Fibroblast of lung (primary cell): ENCODE data around the gene NEK9. TPM values are rescaled to one million over a fixed set of nuclear protein-coding genes. Genes with fewer than 3 reads are reported as not detected.

ENCODE experiments used
- DNase-seq, 2 donors: peaks; one replicate each; pipeline versions ENCODE4 v3.0.0 to v3.0.0-alpha.2; 2010; ENCODE audit warnings: low read depth in 2 of 2
- H2AFZ ChIP-seq: 2 replicates; pipeline ENCODE4 v1.5.1; 2012; ENCODE audit warnings: low read length, control low read depth, inconsistent platforms
- H3K27ac ChIP-seq: 2 replicates; pipeline ENCODE4 v1.5.1; 2011; ENCODE audit warnings: low read length, control low read depth; ENCODE audit not compliant: insufficient read depth
- H3K27me3 ChIP-seq: 2 replicates; pipeline ENCODE4 v1.5.1; 2011; ENCODE audit warnings: mild to moderate bottlenecking, low read length; ENCODE audit not compliant: control insufficient read depth, insufficient read depth
- H3K36me3 ChIP-seq: 2 replicates; pipeline ENCODE4 v1.5.1; 2011; ENCODE audit warnings: low read length; ENCODE audit not compliant: control insufficient read depth, insufficient read depth
- H3K4me1 ChIP-seq: 2 replicates; pipeline ENCODE4 v1.5.1; 2011; ENCODE audit warnings: low read length; ENCODE audit not compliant: control insufficient read depth, insufficient read depth; ENCODE audit errors: extremely low read depth
- H3K4me2 ChIP-seq: 2 replicates; pipeline ENCODE4 v1.5.1; 2011; ENCODE audit warnings: low read length, control low read depth; ENCODE audit not compliant: insufficient read depth; ENCODE audit errors: extremely low read depth
- H3K4me3 ChIP-seq, 4 experiments: fragments of 200-600 bp in 1 of 4; sonication (generic) in 1 of 4; replicated peaks in 1 of 4; 2 replicates each; pipeline ENCODE4 v1.5.1; 2011 to 2016; ENCODE audit warnings: low read length in 4 of 4, low read depth in 3 of 4, mild to moderate bottlenecking in 3 of 4, control low read depth in 2 of 4, inconsistent platforms in 1 of 4, mixed read lengths in 1 of 4; ENCODE audit not compliant: insufficient read depth in 1 of 4; ENCODE audit errors: control extremely low read depth in 1 of 4
- H3K79me2 ChIP-seq: 2 replicates; pipeline ENCODE4 v1.5.1; 2012; ENCODE audit warnings: mild to moderate bottlenecking, low read length, inconsistent platforms; ENCODE audit not compliant: control insufficient read depth, insufficient read depth
- H3K9ac ChIP-seq: 2 replicates; pipeline ENCODE4 v1.5.1; 2011; ENCODE audit warnings: mild to moderate bottlenecking, low read length, control low read depth; ENCODE audit not compliant: insufficient read depth
- H3K9me3 ChIP-seq: 2 replicates; pipeline ENCODE4 v1.5.1; 2012; ENCODE audit warnings: low read depth, low read length; ENCODE audit not compliant: control insufficient read depth, insufficient read depth
- H4K20me1 ChIP-seq: 2 replicates; pipeline ENCODE4 v1.5.1; 2011; ENCODE audit warnings: low read length; ENCODE audit not compliant: control insufficient read depth, insufficient read depth; ENCODE audit errors: extremely low read depth
- CTCF ChIP-seq, 2 donors: IDR thresholded peaks in 1 of 2; conservative IDR thresholded peaks in 1 of 2; 1 replicate in 1 of 2; 2 replicates in 1 of 2; pipeline ENCODE4 v1.5.1; 2011 to 2012; ENCODE audit warnings: low read length in 2 of 2, control low read depth in 1 of 2, inconsistent platforms in 1 of 2, low read depth in 1 of 2, mild to moderate bottlenecking in 1 of 2
- EZH2 ChIP-seq: IDR thresholded peaks from 2 replicates; pipeline ENCODE4 v1.5.1; 2012; ENCODE audit warnings: low read length, control low read depth, mild to moderate bottlenecking; ENCODE audit errors: missing control alignments
- polyA plus RNA-seq, 2 donors: library from polyadenylated mRNA; depleted of rRNA in 1 of 2; stranded (reverse) in 1 of 2; unstranded in 1 of 2; fragments of >200 nt; gene quantifications; 2 replicates each; pipeline ENCODE4 v1.2.1, GENCODE V29; 2011 to 2012; ENCODE audit warnings: missing spikeins in 1 of 2
- total RNA-seq: library from RNA; depleted of rRNA; stranded (reverse); fragments of >200 nt; gene quantifications from 2 replicates; pipeline ENCODE4 v1.2.1, GENCODE V29; 2014

The NEK9 gene
- total and polyA plus RNA-seq, 2 donors (not counting 1 experiment from before 2014, with no cell fraction given): 63.4 to 81.3 TPM

GRCh38 chr14:75063491-75064204, 63.2 kb downstream of the NEK9 start, which contains the start of gene ACYP1:
Gene ACYP1, minus strand, starts transcription at chr14:75064024. Its CDS starts 471 bp downstream, at chr14:75063553.
- no peaks in the 10 kb centered on the region for H3K9me3 ChIP-seq
- peak within 1 kb of the TSS; percentile 97 for H3K4me2 ChIP-seq
- peak; percentile 81 to 87 for DNase-seq
- no peaks in the 10 kb centered on the region for H3K27me3 ChIP-seq
- TF ChIP-seq EZH2 (no peak), CTCF (conservative IDR thresholded peaks at IDR 0.05 in 1 of 2, IDR thresholded peaks at IDR 0.05 in 1 of 2; ENCODE audit: low read depth in 1 of 2, low read length in 2 of 2) (no peak)
- peak within 1 kb of the TSS; percentile 59 to 92 (median 81) for H3K4me3 ChIP-seq
- H3K4me1 ChIP-seq: no peaks in the 10 kb centered on the region
- H3K79me2 ChIP-seq: peaks cover 17% of the 10 kb centered on the region
- peak within 1 kb of the TSS; percentile 79 for H3K27ac ChIP-seq
- peak within 1 kb of the TSS; percentile 78 for H2AFZ ChIP-seq
- no peaks in the 10 kb centered on the region for H4K20me1 ChIP-seq
- peak within 1 kb of the TSS; percentile 74 for H3K9ac ChIP-seq
- no peaks in the 10 kb centered on the region for H3K36me3 ChIP-seq

- TF ChIP-seq EZH2 (no peak), CTCF (conservative IDR thresholded peaks at IDR 0.05 in 1 of 2, IDR thresholded peaks at IDR 0.05 in 1 of 2; ENCODE audit: low read depth in 1 of 2, low read length in 2 of 2) (no peak)
- DNase-seq: no peak
- Histone ChIP-seq H4K20me1 (no peaks in the 10 kb centered on the region), H3K79me2 (peaks cover 17% of the 10 kb centered on the region), H3K27ac (peak overlapping the region; percentile 79), H3K9me3 (no peaks in the 10 kb centered on the region), H3K36me3 (no peaks in the 10 kb centered on the region), H2AFZ (peak overlapping the region; percentile 57), H3K27me3 (no peaks in the 10 kb centered on the region), H3K4me1 (no peaks in the 10 kb centered on the region), H3K4me2 (peak overlapping the region; percentile 97), H3K9ac (no peak overlapping the region), H3K4me3 (peak overlapping the region; percentile 59 to 92 (median 81))
Measured at GRCh38 chr14:75063013-75063412, 63.8 kb downstream of the NEK9 start.

- no peak for DNase-seq
- Histone ChIP-seq H4K20me1 (no peaks in the 10 kb centered on the region), H2AFZ (no peak overlapping the region), H3K4me2 (no peak overlapping the region), H3K36me3 (no peaks in the 10 kb centered on the region), H3K9ac (no peak overlapping the region), H3K27ac (no peak overlapping the region), H3K4me3 (no peak overlapping the region), H3K79me2 (peaks cover 17% of the 10 kb centered on the region), H3K4me1 (no peaks in the 10 kb centered on the region), H3K9me3 (no peaks in the 10 kb centered on the region), H3K27me3 (no peaks in the 10 kb centered on the region)
- TF ChIP-seq EZH2 (no peak), CTCF (conservative IDR thresholded peaks at IDR 0.05 in 1 of 2, IDR thresholded peaks at IDR 0.05 in 1 of 2; ENCODE audit: low read depth in 1 of 2, low read length in 2 of 2) (no peak)
Measured at GRCh38 chr14:75060420-75060819, 66.4 kb downstream of the NEK9 start.
